GM18868 (cell line): ENCODE data around the gene HRAS.
A peak's percentile ranks its signal among the peaks of the same experiment; 100 is the strongest.
"Not testable (repeated sequence)": the region's sequence is repeated elsewhere in the genome, so short reads cannot be mapped to it uniquely, and the experiment has no call there.

ENCODE experiments used
- ATAC-seq: cut with Tn5 transposase; IDR thresholded peaks from one replicate; pipeline ENCODE4 v1.9.1; 2021; ENCODE audit warnings: mild to moderate bottlenecking, moderate library complexity; ENCODE audit not compliant: unreplicated experiment

The HRAS gene

GRCh38 chr11:534396-535209 is 773 bp downstream of the HRAS start:
- ATAC-seq = no peak

GRCh38 chr11:533586-534395 is 1.6 kb downstream of the HRAS start:
- no peak for ATAC-seq

- ATAC-seq = no peak
Observed at GRCh38 chr11:532986-533585, 2.3 kb downstream of the HRAS start.

GRCh38 chr11:532527-532985 is 2.8 kb downstream of the HRAS start:
- ATAC-seq = no peak

- ATAC-seq = no peak
Observed at GRCh38 chr11:531919-532526, 3.4 kb downstream of the HRAS start.

- no peak for ATAC-seq
Observed at GRCh38 chr11:530960-531831, 4.2 kb downstream of the HRAS start.

- ATAC-seq = no peak
Observed at GRCh38 chr11:529728-530411, 5.5 kb downstream of the HRAS start.

GRCh38 chr11:528815-529727 is 6.3 kb downstream of the HRAS start:
- no peak for ATAC-seq

- no peak for ATAC-seq
Observed at GRCh38 chr11:528166-528814, 7.1 kb downstream of the HRAS start.

GRCh38 chr11:526192-526591 is 9.2 kb downstream of the HRAS start:
- no peak for ATAC-seq

- ATAC-seq = no peak
Observed at GRCh38 chr11:521177-521688, 14.1 kb downstream of the HRAS start.

- no peak for ATAC-seq
Observed at GRCh38 chr11:520428-521176, 14.8 kb downstream of the HRAS start.

GRCh38 chr11:518463-519202 is 16.7 kb downstream of the HRAS start:
- peak; percentile 52 for ATAC-seq

- ATAC-seq = not testable (repeated sequence)
Observed at GRCh38 chr11:516918-517685, 18.3 kb downstream of the HRAS start.

- ATAC-seq = no peak
Observed at GRCh38 chr11:516400-516799, 19.0 kb downstream of the HRAS start.

- no peak for ATAC-seq
Observed at GRCh38 chr11:515131-515530, 20.2 kb downstream of the HRAS start.
